Activated naive CD4-positive, alpha-beta T cell treated with Interleukin-2 at 50 U/mL for 16 hours (primary cell): ENCODE data around the gene BHLHE40.
A peak's percentile ranks its signal among the peaks of the same experiment; 100 is the strongest.
"Not testable (repeated sequence)": the region's sequence is repeated elsewhere in the genome, so short reads cannot be mapped to it uniquely, and the experiment has no call there.

Experiments used
- DNase-seq: peaks from one replicate; pipeline ENCODE4 v3.0.0-alpha.2; 2020

The BHLHE40 gene

GRCh38 chr3:4963669-4964570 is 15.3 kb upstream of the BHLHE40 start:
- no peak for DNase-seq

- DNase-seq = not testable (repeated sequence)
These were observed 13.2 kb upstream of the BHLHE40 start for GRCh38 chr3:4966006-4966405.

DNA sequence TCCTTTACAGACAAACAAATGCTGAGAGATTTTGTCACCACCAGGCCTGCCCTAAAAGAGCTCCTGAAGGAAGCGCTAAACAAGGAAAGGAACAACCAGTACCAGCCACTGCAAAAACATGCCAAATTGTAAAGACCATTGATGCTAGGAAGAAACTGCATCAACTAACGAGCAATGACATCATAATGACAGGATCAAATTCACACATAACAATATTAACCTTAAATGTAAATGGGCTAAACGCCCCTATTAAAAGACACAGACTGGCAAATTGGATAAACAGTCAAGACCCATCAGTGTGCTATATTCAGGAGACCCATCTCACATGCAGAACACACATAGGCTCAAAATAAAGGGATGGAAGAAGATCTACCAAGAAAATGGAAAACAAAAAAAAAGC is 11.6 kb upstream of the BHLHE40 start:
- DNase-seq = not testable (repeated sequence)

GRCh38 chr3:4971437-4971836 is 7.8 kb upstream of the BHLHE40 start:
- not testable (repeated sequence) for DNase-seq

DNA sequence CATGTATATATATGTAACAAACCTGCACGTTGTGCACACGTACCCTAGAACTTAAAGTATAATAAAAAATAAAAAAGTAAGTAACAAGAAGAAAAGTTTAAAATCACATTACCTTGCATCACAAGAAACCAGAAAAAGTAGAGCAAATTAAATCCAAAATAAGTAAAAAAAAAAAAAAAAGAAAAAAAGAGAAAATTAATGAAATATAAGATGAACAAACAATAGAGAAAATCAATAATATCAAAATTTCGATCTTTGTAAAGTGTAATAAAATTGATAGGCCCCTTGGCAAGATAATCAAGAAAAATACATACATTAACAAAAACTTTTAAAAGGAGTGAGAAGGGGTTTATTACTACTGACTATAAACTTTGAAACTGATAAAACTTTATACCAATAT is 7.4 kb upstream of the BHLHE40 start:
- no peak for DNase-seq

DNA sequence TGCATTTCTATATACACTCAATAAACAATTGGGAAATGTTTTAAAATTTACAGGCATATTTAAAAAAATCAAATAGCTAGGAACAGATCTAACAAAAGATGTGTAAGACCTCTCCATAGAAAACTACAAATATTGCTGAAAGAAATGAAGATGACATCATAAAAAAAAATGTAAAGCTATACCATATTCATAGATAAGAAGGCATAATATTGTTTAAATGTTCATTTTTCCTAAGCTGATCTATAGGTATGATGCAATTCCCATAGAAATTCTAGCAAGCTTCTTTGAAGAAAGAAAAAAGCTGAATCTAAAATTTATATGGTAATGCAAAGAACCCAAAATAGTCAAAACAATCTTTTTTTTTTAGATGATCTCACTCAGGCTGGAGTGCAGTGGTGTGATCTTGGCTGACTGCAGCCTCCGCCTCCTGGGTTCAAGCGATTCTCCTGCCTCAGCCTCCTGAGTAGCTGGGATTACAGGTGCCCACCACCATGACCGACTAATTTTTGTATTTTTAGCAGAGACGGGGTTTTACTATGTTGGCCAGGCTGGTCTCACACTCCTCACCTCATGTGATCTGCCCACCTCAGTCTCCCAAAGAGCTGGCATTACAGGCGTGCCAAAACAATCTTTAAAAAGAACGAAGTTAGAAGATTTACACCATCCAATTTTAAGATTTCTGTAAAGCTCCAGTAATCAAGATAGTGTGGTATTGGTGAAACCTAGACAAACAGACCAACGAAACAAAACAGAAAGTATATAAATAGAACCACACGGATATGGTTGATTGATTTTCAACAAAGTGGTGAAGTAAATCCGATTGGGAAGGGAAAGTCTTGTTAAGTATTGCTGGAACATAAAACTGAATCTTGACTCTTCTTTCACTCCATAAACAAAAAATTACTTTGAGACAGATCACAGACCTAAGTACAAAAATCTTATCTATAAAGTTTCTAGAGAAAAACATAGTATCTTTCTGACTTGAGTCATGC is 6.3 kb upstream of the BHLHE40 start:
- DNase-seq = no peak

- no peak for DNase-seq
These were observed 5.1 kb upstream of the BHLHE40 start for GRCh38 chr3:4974154-4974553.

GRCh38 chr3:4976109-4976508 is 3.1 kb upstream of the BHLHE40 start:
- DNase-seq = peak; percentile 57

- peak; percentile 72 for DNase-seq
These were observed 2.0 kb upstream of the BHLHE40 start for GRCh38 chr3:4977001-4977852.

GRCh38 chr3:4977853-4978203 is 1.4 kb upstream of the BHLHE40 start:
- DNase-seq = peak; percentile 59

DNA sequence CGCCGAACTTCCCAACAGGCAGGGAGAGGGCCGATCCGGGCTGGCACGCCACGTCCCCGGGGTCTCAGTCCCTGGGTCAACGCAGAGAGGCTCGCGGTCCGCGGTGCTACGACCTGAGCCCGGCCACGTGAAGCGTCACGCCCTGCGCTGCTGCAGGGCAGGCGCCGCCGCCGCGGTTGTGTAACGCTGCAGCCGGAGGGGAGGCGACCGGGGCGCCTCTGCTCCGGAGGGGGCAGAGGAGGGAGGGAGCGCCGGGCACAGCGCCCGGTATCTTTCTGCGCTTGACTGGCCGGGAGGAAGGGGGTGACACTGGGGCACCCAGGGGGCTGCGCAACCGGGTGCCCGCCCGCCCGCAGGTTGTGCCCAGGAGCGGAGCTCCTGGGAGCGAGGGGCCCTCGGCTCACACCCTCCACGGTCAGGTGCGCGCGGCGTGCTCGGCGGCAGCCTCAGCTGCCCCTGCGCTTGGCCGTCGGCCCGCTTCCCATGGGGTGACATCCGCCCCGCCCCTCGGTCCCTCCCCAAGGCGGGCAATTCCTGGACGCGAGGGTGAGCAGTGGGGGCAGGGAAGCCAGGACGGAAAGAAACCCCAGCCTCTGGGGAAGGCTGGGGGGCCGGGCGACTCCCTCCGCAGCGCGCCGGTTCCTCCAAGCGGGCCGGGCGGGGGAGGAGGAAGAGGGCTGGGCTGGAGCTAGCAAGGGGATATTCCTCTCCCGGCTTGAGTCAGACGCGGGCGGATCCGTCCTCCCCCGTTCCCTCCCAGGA is 852 bp upstream of the BHLHE40 start:
- DNase-seq = peak; percentile 89

DNA sequence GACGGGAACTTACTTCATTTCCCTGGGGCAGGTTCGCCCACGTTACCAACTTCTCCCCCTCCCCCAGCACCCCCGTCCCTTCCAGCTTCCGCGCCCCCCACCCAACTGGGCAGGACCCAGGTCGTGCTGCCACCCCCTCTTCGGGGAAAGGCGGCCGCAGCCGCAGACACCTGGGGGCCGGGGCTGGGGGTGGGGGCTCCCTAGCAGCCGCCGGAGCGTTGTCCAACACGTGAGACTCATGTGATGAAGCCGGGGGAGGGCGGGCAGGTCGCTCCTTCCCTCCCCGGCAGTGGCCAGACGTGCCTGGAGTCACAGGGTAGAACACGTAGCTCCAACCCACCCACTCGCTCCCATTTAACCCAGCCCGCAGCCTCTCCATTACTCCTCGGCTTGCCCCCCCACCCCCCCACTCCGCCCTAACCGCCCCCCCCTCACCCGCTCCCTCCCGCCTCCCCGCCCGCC is 240 bp upstream of the BHLHE40 start:
- peak; percentile 94 for DNase-seq

DNA sequence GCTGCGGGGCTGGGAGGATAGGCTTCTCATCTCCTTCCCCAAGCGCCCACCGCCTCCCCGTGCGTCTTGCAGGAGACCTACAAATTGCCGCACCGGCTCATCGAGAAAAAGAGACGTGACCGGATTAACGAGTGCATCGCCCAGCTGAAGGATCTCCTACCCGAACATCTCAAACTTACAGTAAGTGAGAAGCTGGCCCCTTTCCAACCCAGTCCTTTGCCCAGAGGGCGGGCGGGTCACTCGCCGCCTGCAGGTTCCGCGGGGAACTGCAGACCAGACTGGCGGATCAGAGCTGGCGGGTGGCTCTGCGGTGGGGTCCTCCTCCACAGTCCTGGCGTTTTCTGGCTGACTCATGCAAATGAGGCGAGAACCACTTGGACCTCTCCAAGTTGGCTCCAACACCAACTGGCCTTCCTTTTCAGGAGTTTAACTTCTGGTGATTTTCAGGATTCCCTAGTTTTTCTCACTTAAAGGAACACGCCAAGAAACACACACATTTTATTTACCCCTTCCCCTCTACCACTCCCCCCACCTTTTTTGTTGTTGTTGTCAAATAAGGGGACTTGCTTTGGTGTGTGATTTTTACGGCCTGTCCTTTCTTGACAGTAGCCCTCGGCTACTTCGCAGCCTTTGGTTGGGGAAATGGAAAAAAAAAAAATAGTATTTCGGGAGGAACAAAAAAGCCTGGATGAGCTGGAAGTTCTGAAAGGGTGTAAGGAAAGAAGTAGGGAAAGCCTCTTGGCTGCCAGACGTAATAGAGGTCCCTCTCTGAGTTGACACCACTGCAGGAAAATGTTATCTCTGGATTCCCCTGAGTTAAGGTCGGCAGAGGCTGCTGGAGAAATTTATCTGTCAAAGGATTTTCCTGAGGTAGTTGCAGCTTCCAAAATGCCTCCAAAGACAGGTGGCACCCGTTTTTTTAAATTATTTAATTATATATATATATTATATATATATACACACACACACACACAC is 1.3 kb downstream of the BHLHE40 start:
- DNase-seq = peak; percentile 93

- DNase-seq = no peak
These were observed 2.0 kb downstream of the BHLHE40 start for GRCh38 chr3:4981294-4981664.

DNA sequence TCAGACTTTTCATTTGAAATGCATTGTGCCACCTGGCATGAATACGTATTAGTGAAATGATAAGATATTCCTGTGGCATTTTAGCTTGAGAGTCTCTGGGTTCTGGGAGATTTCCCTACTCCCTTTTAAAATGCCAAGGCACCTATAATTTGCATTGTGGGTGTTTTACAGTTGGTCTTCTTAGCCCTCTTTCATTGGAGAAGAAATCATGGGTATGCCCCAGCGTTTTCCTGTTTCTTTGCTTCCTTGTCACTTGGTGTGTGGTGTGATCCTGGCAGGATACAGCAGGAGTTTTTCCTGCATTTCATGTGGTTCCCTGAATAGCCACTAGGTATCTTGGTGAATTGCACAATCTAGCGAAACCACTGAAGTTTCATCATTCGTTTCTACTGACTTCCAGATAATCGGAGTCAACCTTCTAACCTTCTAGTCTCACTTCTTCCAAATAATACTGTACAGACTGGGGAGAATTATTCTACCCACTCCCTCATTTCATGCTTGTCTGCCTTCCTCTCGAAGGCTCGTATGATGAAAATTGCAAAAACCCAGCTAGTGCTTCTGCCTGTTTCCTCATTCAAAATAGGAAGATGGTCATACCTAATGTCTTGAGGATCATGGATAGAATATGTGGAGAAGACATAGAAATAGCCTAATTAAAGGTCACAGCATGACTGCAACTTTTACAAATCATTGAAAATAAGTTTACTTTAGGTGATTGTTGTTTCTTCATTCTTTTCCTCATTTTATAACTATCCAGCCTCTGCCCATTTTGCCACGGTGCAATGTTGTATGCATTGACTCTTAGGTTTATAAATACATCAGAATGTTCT is 2.6 kb downstream of the BHLHE40 start:
- DNase-seq = no peak

DNA sequence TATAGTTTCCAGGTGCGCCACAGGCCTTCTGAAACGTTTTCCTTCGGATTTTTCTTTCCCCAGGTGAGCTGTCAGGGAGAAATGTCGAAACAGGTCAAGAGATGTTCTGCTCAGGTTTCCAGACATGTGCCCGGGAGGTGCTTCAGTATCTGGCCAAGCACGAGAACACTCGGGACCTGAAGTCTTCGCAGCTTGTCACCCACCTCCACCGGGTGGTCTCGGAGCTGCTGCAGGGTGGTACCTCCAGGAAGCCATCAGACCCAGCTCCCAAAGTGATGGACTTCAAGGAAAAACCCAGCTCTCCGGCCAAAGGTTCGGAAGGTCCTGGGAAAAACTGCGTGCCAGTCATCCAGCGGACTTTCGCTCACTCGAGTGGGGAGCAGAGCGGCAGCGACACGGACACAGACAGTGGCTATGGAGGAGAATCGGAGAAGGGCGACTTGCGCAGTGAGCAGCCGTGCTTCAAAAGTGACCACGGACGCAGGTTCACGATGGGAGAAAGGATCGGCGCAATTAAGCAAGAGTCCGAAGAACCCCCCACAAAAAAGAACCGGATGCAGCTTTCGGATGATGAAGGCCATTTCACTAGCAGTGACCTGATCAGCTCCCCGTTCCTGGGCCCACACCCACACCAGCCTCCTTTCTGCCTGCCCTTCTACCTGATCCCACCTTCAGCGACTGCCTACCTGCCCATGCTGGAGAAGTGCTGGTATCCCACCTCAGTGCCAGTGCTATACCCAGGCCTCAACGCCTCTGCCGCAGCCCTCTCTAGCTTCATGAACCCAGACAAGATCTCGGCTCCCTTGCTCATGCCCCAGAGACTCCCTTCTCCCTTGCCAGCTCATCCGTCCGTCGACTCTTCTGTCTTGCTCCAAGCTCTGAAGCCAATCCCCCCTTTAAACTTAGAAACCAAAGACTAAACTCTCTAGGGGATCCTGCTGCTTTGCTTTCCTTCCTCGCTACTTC is 3.8 kb downstream of the BHLHE40 start:
- no peak for DNase-seq

- DNase-seq = peak; percentile 85
These were observed 4.7 kb downstream of the BHLHE40 start for GRCh38 chr3:4983739-4984510.

DNA sequence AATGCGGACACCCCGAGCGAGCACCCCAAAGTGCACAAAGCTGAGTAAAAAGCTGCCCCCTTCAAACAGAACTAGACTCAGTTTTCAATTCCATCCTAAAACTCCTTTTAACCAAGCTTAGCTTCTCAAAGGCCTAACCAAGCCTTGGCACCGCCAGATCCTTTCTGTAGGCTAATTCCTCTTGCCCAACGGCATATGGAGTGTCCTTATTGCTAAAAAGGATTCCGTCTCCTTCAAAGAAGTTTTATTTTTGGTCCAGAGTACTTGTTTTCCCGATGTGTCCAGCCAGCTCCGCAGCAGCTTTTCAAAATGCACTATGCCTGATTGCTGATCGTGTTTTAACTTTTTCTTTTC is 5.3 kb downstream of the BHLHE40 start:
- DNase-seq = no peak
